HG02938 (cell line): Measurements from ENCODE around the gene AK4.
A peak's percentile ranks its signal among the peaks of the same experiment; 100 is the strongest.
"Not testable (repeated sequence)": the region's sequence is repeated elsewhere in the genome, so short reads cannot be mapped to it uniquely, and the experiment has no call there.

ENCODE experiments used
- ATAC-seq: cut with Tn5 transposase; IDR thresholded peaks from one replicate; pipeline ENCODE4 v1.9.1; 2021; ENCODE audit warnings: mild to moderate bottlenecking, moderate library complexity; ENCODE audit not compliant: unreplicated experiment

Gene AK4

GRCh38 chr1:65150108-65150463 is 2.1 kb downstream of the AK4 start:
- no peak for ATAC-seq

- no peak for ATAC-seq
Measured at GRCh38 chr1:65150583-65151263, 2.7 kb downstream of the AK4 start.

GRCh38 chr1:65151641-65152040 is 3.6 kb downstream of the AK4 start:
- no peak for ATAC-seq

- no peak for ATAC-seq
Measured at GRCh38 chr1:65153635-65154034, 5.6 kb downstream of the AK4 start.

- ATAC-seq, result no peak
Measured at GRCh38 chr1:65156910-65157545, 9.0 kb downstream of the AK4 start.

GRCh38 chr1:65157546-65157941 is 9.5 kb downstream of the AK4 start:
- ATAC-seq, result no peak

- ATAC-seq, result not testable (repeated sequence)
Measured at GRCh38 chr1:65159291-65159688, 11.3 kb downstream of the AK4 start.

GRCh38 chr1:65159801-65160523 is 12.0 kb downstream of the AK4 start:
- ATAC-seq, result no peak

- no peak for ATAC-seq
Measured at GRCh38 chr1:65163201-65163805, 15.3 kb downstream of the AK4 start.

- not testable (repeated sequence) for ATAC-seq
Measured at GRCh38 chr1:65164101-65164500, 16.1 kb downstream of the AK4 start.

- ATAC-seq, result no peak
Measured at GRCh38 chr1:65164633-65165032, 16.6 kb downstream of the AK4 start.

- peak; percentile 78 for ATAC-seq
Measured at GRCh38 chr1:65165269-65165993, 17.4 kb downstream of the AK4 start.

GRCh38 chr1:65166572-65167305 is 18.7 kb downstream of the AK4 start:
- ATAC-seq, result no peak

- ATAC-seq, result no peak
Measured at GRCh38 chr1:65167586-65168242, 19.7 kb downstream of the AK4 start.

- ATAC-seq, result no peak
Measured at GRCh38 chr1:65168867-65169266, 20.9 kb downstream of the AK4 start.

- no peak for ATAC-seq
Measured at GRCh38 chr1:65170511-65171142, 22.6 kb downstream of the AK4 start.

- ATAC-seq, result no peak
Measured at GRCh38 chr1:65172936-65173690, 25.1 kb downstream of the AK4 start.

GRCh38 chr1:65174585-65174984 is 26.6 kb downstream of the AK4 start:
- ATAC-seq, result peak; percentile 86
